GM18951 (cell line): ENCODE results near the gene PCBP1.
"Not testable (repeated sequence)": the region's sequence is repeated elsewhere in the genome, so short reads cannot be mapped to it uniquely, and the experiment has no call there.

ENCODE experiments used
- POLR2A ChIP-seq: IDR thresholded peaks from 4 replicates; pipeline ENCODE4 v1.6.1; 2011; ENCODE audit warnings: mild to moderate bottlenecking; ENCODE audit not compliant: insufficient read length, insufficient read depth; ENCODE audit errors: extremely low read depth
- in situ Hi-C: fragments of 300-500 bp; cut with MboI; formaldehyde crosslinking; loops from one replicate; pipeline ENCODE4 v1.12.0; 2022; ENCODE audit warnings: low sequenced_read_pairs, mixed read lengths, inconsistent platforms; ENCODE audit not compliant: unreplicated experiment

Gene PCBP1

DNA sequence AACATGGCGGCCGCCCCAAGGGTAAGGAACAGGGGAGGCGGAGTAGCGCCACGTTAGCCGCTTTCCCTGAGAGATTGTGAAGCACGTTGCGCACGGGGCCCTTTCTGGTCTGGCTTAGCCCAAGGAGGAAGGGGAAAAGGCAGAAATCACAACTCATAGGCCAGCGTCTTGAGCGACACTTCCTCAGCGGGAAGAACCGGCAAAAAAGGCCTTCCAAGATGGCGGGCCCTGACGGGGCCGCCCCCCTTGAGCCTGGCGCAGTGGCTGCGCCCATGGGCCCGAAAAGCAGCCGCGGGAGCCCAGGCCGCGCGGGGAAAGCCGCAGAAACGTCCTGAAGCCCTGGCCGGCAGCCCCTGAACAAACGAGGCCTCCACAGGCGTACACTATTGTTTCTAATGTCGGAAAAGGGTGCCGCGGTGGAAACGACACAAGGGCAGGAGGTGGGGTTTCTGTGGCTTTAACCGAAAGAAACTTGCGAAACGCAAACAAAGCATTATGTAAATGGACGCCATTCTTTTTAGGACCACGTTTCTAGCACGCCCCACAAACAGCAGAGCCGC, 919 bp upstream of the PCBP1 start:
- in situ Hi-C loops, result no loop called here
- TF ChIP-seq POLR2A, result peak; percentile 64

DNA sequence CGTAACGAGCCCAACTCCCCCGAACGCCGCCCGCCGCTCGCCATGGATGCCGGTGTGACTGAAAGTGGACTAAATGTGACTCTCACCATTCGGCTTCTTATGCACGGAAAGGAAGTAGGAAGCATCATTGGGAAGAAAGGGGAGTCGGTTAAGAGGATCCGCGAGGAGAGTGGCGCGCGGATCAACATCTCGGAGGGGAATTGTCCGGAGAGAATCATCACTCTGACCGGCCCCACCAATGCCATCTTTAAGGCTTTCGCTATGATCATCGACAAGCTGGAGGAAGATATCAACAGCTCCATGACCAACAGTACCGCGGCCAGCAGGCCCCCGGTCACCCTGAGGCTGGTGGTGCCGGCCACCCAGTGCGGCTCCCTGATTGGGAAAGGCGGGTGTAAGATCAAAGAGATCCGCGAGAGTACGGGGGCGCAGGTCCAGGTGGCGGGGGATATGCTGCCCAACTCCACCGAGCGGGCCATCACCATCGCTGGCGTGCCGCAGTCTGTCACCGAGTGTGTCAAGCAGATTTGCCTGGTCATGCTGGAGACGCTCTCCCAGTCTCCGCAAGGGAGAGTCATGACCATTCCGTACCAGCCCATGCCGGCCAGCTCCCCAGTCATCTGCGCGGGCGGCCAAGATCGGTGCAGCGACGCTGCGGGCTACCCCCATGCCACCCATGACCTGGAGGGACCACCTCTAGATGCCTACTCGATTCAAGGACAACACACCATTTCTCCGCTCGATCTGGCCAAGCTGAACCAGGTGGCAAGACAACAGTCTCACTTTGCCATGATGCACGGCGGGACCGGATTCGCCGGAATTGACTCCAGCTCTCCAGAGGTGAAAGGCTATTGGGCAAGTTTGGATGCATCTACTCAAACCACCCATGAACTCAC, 673 bp downstream of the PCBP1 start:
- in situ Hi-C loops, result no loop called here
- TF ChIP-seq POLR2A, result peak; percentile 25

DNA sequence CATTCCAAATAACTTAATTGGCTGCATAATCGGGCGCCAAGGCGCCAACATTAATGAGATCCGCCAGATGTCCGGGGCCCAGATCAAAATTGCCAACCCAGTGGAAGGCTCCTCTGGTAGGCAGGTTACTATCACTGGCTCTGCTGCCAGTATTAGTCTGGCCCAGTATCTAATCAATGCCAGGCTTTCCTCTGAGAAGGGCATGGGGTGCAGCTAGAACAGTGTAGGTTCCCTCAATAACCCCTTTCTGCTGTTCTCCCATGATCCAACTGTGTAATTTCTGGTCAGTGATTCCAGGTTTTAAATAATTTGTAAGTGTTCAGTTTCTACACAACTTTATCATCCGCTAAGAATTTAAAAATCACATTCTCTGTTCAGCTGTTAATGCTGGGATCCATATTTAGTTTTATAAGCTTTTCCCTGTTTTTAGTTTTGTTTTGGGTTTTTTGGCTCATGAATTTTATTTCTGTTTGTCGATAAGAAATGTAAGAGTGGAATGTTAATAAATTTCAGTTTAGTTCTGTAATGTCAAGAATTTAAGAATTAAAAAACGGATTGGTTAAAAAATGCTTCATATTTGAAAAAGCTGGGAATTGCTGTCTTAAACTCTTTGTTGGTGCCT, 1.4 kb downstream of the PCBP1 start:
- in situ Hi-C loops, result no loop called here
- TF ChIP-seq POLR2A, result peak; percentile 7

DNA sequence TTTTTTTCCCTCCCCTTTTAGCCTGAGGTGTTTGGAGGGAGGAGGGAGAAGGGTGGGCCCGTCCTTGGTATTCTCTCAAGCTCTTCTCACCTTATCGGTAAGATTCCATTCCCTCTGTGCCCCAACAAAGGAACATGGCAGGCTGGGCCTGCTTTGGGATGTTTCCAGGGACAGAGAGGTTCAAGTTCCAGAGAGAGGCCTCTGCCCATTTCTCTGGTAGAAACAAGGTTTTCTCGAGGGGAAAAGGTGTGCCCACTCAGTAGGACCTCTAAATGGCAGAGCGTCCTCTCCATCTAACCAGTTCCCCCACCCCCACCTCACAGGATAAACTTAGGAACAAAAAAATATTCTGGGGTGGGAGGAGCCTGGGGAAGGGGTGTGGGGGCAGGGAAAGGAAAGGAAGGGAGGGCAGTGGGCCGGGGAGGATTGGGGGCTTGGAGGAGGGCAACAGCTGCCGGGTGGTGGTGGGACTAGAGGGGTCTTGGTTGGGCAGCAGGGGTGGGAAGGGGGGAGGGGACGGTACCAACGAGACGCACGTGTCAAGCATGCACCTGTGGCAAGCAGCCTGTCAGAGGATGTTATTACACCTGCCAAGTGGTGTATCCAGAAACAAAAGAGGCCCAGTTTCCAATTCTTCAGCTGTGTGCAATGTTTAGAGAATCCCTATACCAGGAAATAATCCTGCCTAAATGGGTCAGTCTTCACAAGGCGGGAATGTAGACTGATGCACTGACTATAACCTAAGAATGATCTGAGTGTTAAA, 2.1 kb downstream of the PCBP1 start:
- TF ChIP-seq POLR2A, result peak; percentile 37
- in situ Hi-C loops, result no loop called here

DNA sequence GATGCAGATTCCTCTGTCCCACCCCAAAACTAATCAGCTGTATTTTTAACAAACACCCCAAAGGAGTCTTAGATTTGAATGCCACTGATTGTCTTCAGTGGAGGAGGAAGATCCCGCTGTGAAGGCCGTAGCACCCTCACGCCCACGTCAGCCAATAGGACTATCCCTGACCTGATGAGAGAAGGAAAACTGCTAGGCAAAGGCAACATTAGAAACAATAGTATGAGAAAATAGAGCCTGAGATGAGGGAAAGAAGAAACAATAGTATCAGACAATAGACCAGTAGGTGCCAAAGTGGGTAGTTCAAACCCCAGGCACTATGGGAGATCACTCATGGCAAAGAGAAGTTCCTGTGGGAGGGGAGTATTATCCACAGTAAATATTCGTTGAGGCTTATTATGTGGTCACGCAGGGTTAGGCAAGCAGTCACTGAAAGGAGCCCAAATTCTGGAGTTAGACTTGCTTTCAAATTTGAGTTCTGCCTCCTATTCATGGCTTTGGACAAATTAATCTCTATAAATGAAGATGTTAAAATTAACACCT, 2.8 kb downstream of the PCBP1 start:
- in situ Hi-C loops, result no loop called here
- TF ChIP-seq POLR2A, result peak; percentile 15

DNA sequence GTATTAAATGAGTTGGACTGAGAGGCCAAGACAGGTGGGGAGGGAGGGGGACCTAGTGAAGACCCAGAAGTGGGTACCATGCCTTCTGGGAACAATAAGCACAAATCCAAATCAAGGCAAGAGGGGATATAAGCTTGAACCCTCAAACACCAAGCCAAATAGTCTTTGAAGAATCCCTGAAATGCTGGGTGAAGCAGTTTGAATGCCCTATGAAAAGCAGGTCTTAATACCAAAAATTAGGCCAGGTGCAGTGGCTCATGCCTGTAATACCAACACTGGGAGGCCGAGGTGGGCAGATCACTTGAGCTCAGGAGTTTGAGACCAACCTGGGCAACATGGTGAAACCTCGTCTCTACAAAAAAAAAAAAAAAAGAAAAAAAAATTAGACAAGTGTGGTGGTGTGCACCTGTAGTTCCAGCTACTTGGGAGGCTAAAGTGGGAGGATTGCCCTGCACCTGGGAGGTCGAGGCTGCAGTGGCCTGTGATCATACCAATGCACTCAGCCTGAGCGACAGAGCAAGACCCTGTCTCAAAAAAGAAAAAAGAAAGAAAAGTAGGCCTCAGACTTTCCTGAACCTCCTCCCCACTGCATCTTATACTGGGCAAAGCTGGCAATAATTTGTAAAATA, 3.5 kb downstream of the PCBP1 start:
- in situ Hi-C loops, result no loop called here
- peak; percentile 13 for TF ChIP-seq POLR2A

DNA sequence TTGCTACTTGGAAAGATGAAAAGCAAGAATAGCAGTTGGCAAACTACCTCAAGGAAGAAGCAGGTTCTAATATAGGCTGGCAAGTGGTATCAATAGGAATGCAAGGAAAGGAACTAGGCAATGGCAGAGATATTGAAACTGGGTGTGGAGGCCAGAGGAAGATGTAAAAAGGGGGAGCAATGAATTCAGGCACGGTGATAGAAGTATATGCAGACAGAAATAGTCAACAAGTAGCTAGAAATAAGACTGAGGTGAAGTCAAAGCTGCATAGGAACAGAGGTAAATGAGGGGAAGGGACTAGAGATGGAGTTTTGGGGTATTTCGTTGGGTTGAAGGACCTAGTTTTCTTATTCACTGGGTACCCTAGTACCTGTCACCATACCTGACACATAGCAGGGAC, 4.1 kb downstream of the PCBP1 start:
- in situ Hi-C loops, result no loop called here
- no peak for TF ChIP-seq POLR2A

DNA sequence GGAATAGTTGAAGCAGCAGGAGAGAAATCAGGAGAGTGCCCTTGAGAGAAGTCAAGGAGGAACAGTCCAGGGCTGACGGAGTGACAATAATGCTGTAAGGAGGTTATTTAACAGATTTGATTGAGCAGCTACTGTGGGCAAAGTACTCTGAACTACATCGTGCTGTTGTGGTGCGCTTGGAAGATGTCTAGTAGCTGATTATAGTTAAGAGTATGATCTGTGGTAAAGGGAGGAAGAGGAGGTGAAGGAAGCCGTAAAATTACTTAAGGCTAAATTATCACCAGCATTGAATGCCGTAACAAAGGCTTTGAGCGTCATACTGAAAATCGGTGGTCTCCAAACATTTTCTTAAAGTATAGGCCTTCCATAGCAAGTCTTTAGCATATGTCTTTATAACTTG, 4.5 kb downstream of the PCBP1 start:
- in situ Hi-C loops, result no loop called here

DNA sequence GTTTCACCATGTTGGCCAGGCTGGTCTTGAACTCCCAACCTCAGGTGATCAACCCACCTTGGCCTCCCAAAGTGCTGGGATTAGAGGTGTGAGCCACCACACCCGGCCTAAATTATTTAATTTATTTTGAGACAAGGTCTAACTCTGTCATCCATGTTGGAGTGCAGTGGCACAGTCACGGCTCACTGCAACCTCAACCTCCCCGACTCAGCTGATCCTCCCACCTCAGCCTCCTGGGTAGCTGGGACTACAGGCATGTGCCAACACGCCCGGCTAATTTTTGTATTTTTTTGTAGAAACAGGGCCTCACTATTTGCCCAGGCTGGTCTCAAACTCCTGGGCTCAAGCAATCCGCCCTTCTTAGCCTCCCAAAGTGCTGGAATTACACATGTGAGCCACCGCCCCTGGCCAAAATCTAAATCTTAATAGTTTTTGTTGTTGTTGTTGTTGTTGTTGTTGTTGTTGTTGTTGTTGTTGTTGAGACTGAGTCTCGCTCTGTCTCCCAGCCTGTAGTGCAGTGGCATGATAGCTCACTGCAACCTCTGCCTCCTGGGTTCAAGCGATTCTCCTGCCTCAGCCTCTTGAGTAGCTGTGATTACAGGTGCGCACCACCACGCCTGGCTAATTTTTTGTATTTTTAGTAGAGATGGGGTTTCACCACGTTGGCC, 5.4 kb downstream of the PCBP1 start:
- in situ Hi-C loops, result not testable (repeated sequence)

More for the DNA sequence above, 4.5 kb downstream of the PCBP1 start:
- TF ChIP-seq POLR2A, result no peak

DNA sequence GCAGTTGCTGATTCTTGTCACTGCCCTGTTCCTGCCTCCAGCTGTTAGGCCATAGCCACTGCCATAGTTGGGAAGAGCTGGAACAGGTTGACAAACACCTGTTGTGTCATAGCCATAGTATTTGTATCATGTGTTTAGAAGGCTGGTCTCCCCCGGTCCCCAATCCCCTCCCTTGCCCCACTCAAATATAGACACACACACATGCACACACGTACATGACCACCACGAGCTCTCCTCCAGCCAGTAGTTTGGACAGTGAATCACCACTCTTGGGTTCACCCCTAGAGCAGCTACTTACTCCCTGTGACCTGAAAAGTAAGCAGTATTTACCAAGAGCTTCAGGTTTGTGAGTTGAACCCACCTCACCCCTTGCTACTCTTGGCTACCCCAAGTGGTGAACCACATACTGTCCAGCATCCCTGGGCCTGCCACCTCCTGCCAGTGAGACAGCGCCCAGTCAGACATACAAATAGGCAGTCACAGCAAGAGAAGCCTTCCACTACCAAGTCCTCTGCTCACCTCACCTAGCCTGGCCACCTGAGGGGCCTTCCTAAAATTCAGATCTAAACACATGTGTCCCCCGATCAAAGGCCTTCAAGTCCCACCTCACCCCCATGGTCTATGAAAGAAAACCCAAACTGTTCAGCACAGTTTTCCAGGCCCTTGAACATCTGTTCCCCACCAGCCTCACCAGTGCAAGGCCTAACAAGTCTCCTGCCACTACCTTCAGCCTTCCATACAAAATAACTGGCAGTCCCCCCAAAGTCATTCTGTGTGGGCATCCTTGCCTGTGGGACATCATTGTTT, 7.1 kb downstream of the PCBP1 start:
- no peak for TF ChIP-seq POLR2A
- in situ Hi-C loops, result no loop called here

DNA sequence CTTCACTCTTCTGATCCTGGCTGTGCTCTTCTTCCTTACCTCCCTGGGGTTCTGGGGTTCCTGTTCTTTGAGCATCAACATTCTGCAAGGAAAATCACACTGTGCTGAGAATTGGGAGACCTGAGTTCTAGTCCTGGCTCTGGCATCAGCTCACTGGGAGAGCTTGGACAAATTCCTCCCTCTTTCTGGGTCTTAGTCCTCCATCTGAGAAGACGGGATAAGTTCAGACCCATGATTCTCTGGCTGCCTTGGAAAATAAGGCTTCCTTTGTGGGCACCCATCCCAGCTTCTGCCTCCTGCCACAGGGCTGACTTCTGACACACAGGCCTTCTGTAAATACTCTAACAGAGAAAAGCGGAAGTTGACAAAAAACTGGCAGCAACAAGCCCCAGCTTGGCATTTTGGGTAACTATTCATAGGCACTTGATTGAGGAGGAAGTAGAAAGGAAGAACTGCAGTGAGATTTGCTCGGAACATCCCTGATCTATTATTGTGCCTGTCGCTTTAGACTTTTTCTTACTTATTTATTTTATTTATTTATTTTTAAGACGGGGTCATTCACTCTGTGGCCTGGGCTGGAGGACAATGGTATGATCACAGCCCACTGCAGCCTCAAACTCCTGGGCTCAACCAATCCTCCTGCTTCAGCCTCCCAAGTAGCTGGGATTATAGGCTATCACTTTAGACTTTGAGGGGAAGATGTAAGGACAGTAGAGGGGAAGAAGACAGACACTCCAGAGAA, 7.9 kb downstream of the PCBP1 start:
- no peak for TF ChIP-seq POLR2A
- in situ Hi-C loops, result loop anchor here (5.0 kb wide), 1 partner anchor 42 kb away; no protein-coding TSS in a partner anchor
